Measurements from ENCODE around the gene RETREG2. TPM values are rescaled to one million over a fixed set of nuclear protein-coding genes. Genes with fewer than 3 reads are reported as not detected.

The RETREG2 gene
- total RNA-seq, 1 experiment from 2014 or later: 69.7 TPM

DNA sequence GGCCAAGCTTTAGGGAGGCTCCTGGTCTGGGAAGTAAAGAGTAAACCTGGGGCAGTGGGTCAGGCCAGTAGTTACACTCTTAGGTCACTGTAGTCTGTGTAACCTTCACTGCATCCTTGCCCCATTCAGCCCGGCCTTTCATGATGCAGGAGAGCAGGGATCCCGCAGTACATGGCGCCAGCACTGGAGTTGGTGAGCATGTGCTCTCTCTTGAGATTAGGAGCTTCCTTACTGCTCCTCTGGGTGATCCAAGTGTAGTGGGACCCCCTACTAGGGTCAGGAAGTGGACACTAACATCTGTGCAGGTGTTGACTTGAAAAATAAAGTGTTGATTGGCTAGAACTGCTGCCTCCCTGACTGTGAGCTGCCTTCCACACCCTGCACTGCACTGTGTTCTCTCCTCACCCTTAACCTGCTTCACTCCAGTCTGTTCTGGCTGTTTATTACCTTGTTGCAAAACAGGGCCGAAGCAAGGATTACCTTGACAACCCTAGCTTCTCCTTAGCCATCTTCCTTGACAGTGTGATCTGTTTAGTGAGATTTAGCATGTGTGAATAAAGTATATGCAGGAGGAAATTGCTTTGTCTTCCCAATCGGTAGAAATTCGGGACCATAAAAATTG lies 5.2 kb downstream of the RETREG2 start:
- H3K36me3 Mint-ChIP-seq (ENCODE audit: insufficient read depth, unreplicated experiment): peaks cover 19% of the 10 kb centered on the region
- intact Hi-C loops (cut with micrococcal nuclease; ENCODE audit: unreplicated experiment): no loop called here
- H3K27me3 Mint-ChIP-seq (ENCODE audit: unreplicated experiment): no peaks in the 10 kb centered on the region
- no TSS peak for BruUV-seq (replicated peaks)
- H3K4me3 Mint-ChIP-seq (ENCODE audit: low read depth, unreplicated experiment): no peak overlapping the region
- peaks cover 12% of the 10 kb centered on the region for H3K4me1 Mint-ChIP-seq (ENCODE audit: low read depth, unreplicated experiment)
- no peak overlapping the region for H3K27ac Mint-ChIP-seq (ENCODE audit: unreplicated experiment)
- DNase-seq: no peak
- TF ChIP-seq, protein P1, sequence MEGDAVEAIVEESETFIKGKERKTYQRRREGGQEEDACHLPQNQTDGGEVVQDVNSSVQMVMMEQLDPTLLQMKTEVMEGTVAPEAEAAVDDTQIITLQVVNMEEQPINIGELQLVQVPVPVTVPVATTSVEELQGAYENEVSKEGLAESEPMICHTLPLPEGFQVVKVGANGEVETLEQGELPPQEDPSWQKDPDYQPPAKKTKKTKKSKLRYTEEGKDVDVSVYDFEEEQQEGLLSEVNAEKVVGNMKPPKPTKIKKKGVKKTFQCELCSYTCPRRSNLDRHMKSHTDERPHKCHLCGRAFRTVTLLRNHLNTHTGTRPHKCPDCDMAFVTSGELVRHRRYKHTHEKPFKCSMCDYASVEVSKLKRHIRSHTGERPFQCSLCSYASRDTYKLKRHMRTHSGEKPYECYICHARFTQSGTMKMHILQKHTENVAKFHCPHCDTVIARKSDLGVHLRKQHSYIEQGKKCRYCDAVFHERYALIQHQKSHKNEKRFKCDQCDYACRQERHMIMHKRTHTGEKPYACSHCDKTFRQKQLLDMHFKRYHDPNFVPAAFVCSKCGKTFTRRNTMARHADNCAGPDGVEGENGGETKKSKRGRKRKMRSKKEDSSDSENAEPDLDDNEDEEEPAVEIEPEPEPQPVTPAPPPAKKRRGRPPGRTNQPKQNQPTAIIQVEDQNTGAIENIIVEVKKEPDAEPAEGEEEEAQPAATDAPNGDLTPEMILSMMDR (IDR thresholded peaks at IDR 0.05; ENCODE audit: unreplicated experiment): no peak
- CTCF ChIA-PET: interaction anchor here (1.6 kb wide), 1 partner anchor 12 kb away, joined by 3 read pairs; no protein-coding TSS in a partner anchor
- no peaks in the 10 kb centered on the region for H3K9me3 Mint-ChIP-seq (ENCODE audit: low read depth, unreplicated experiment)

DNA sequence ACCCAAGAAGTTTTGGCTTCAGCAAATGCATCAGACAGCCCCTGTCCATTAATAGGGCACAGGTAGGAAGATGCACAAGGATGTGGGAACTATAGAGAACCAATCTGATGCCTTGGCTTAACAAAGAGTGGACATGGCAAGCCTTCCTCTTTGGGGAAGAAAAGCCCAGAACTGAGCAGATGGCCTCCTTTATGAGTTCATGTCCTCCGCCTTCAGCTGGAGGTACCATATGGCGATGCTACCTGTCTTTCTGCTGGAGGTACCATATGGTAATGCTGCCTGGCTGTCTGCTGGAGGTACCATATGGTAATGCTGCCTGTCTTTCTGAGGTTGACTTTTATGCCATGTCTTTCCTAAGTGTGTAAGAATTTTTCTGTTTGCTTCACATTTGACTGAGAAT lies 6.0 kb downstream of the RETREG2 start:
- DNase-seq: no peak
- Mint-ChIP-seq H3K9me3 (ENCODE audit: low read depth, unreplicated experiment) (no peaks in the 10 kb centered on the region), H3K4me3 (ENCODE audit: low read depth, unreplicated experiment) (no peak overlapping the region), H3K4me1 (ENCODE audit: low read depth, unreplicated experiment) (peaks cover 4% of the 10 kb centered on the region), H3K27ac (ENCODE audit: unreplicated experiment) (no peak overlapping the region), H3K36me3 (ENCODE audit: insufficient read depth, unreplicated experiment) (peaks cover 10% of the 10 kb centered on the region), H3K27me3 (ENCODE audit: unreplicated experiment) (no peaks in the 10 kb centered on the region)
- CTCF ChIA-PET: interaction anchor here (1.6 kb wide), 1 partner anchor 13 kb away, joined by 3 read pairs; no protein-coding TSS in a partner anchor
- BruUV-seq (replicated peaks): no TSS peak
- TF ChIP-seq, protein P1 (IDR thresholded peaks at IDR 0.05; ENCODE audit: unreplicated experiment): no peak
- intact Hi-C loops (cut with micrococcal nuclease; ENCODE audit: unreplicated experiment): no loop called here

DNA sequence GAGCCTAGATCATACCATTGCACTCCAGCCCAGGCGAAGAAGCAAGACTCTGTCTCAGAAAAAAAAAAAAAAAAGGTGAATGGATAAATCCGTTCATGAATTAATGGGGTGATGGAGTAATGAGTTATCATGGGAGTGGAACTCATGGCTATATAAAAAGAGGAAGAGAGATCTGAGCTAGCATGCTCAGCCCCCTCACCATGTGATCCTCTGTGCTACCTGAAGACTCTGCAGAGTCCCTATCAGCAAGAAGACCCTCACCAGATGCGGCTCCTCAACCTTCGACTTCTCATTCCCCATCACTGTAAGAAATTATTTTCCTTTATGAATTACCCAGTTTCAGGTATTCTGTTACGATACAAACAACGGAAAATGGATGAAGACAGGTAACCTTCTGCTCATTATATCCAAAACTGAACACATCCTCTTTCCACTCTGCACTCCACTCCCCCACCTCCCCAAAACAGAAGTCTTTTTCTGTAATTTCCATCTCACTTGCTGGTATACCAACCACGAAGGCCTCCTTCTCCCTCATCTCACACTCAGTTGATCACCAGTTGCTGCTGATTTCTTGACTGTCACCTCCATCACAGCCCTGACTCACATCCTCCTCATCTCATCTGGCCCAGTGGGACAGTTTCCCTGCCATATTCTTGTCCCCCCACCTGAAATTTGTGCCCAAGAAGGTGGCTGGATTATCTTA lies 8.8 kb downstream of the RETREG2 start:
- CTCF ChIA-PET: no interaction called here
- Mint-ChIP-seq H3K9me3 (ENCODE audit: low read depth, unreplicated experiment) (no peaks in the 10 kb centered on the region), H3K27me3 (ENCODE audit: unreplicated experiment) (no peaks in the 10 kb centered on the region), H3K4me1 (ENCODE audit: low read depth, unreplicated experiment) (no peaks in the 10 kb centered on the region), H3K4me3 (ENCODE audit: low read depth, unreplicated experiment) (no peak overlapping the region), H3K36me3 (ENCODE audit: insufficient read depth, unreplicated experiment) (peaks cover 8% of the 10 kb centered on the region), H3K27ac (ENCODE audit: unreplicated experiment) (no peak overlapping the region)
- no peak for DNase-seq
- TF ChIP-seq, protein P1 (IDR thresholded peaks at IDR 0.05; ENCODE audit: unreplicated experiment): no peak
- no TSS peak for BruUV-seq (replicated peaks)
- intact Hi-C loops (cut with micrococcal nuclease; ENCODE audit: unreplicated experiment): no loop called here

DNA sequence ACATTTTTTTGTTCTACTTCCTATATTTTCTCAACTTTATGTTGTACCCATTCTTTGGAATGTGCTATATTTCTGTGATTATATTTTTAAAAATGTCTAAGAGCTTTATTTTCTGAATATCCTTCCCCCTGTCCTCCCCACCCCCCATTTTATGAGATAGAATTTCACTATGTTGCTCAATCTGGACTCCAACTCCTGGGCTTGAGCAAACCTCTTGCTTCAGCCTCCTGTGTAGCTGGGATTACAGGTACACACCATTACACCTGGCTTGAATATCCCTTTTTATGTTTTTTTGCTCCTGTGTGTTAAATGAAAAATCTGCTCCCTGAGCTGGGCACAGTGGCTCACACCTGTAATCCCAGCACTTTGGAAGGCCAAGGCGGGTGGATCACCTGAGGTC lies 19.3 kb downstream of the RETREG2 start:
- no peaks in the 10 kb centered on the region for H3K36me3 Mint-ChIP-seq (ENCODE audit: insufficient read depth, unreplicated experiment)
- H3K4me1 Mint-ChIP-seq (ENCODE audit: low read depth, unreplicated experiment): no peaks in the 10 kb centered on the region
- DNase-seq: no peak
- no peak overlapping the region for H3K4me3 Mint-ChIP-seq (ENCODE audit: low read depth, unreplicated experiment)
- no TSS peak for BruUV-seq (replicated peaks)
- CTCF ChIA-PET: no interaction called here
- TF ChIP-seq, protein P1 (IDR thresholded peaks at IDR 0.05; ENCODE audit: unreplicated experiment): no peak
- no peaks in the 10 kb centered on the region for H3K9me3 Mint-ChIP-seq (ENCODE audit: low read depth, unreplicated experiment)
- no peak overlapping the region for H3K27ac Mint-ChIP-seq (ENCODE audit: unreplicated experiment)
- peaks cover 25% of the 10 kb centered on the region for H3K27me3 Mint-ChIP-seq (ENCODE audit: unreplicated experiment)
- intact Hi-C loops (cut with micrococcal nuclease; ENCODE audit: unreplicated experiment): no loop called here

Measured in Calu3 (cell line).